Activated CD4-positive, alpha-beta memory T cell treated with anti-CD3 and anti-CD28 coated beads for 36 hours (primary cell): Measurements from ENCODE around the gene CSH1. TPM values are rescaled to one million over a fixed set of nuclear protein-coding genes. Genes with fewer than 3 reads are reported as not detected.

ENCODE experiments used
- CTCF ChIA-PET: fragments of 350-600 bp; sonication (Branson Sonifier 250); formaldehyde crosslinking; loops from one replicate; lab custom pipeline; 2021; ENCODE audit warnings: antibody characterized with exemption, inconsistent platforms; lab: Charles Lee
- POLR2A ChIA-PET: fragments of 350-600 bp; sonication (Branson Sonifier 250); formaldehyde crosslinking; loops from one replicate; lab custom pipeline; 2021; ENCODE audit warnings: antibody characterized with exemption; lab: Charles Lee
- DNase-seq: peaks from one replicate; pipeline ENCODE4 v3.0.0-alpha.2; 2020
- H3K27ac Mint-ChIP-seq: one replicate; pipeline ENCODE4 v1.8.0; 2021; ENCODE audit warnings: mixed read lengths
- H3K27me3 Mint-ChIP-seq: one replicate; pipeline ENCODE4 v1.8.0; 2021; ENCODE audit warnings: mixed read lengths
- H3K36me3 Mint-ChIP-seq: one replicate; pipeline ENCODE4 v1.8.0; 2021; ENCODE audit warnings: mixed read lengths
- H3K4me1 Mint-ChIP-seq: one replicate; pipeline ENCODE4 v1.8.0; 2021; ENCODE audit warnings: low read depth, mixed read lengths
- H3K4me3 Mint-ChIP-seq: one replicate; pipeline ENCODE4 v1.8.0; 2021; ENCODE audit warnings: mild to moderate bottlenecking, mixed read lengths
- H3K9me3 Mint-ChIP-seq: one replicate; pipeline ENCODE4 v1.8.0; 2021; ENCODE audit warnings: mixed read lengths
- intact Hi-C: fragments of 100-400 bp; cut with micrococcal nuclease; formaldehyde crosslinking; loops from one replicate; pipeline ENCODE4 v1.15.1; 2023
- total RNA-seq, 2 experiments: library from RNA; stranded (reverse); gene quantifications; one replicate each; pipeline ENCODE4 v1.2.3, GENCODE V29; 2021

The CSH1 gene
- total RNA-seq, 2 experiments from 2014 or later: not detected

DNA sequence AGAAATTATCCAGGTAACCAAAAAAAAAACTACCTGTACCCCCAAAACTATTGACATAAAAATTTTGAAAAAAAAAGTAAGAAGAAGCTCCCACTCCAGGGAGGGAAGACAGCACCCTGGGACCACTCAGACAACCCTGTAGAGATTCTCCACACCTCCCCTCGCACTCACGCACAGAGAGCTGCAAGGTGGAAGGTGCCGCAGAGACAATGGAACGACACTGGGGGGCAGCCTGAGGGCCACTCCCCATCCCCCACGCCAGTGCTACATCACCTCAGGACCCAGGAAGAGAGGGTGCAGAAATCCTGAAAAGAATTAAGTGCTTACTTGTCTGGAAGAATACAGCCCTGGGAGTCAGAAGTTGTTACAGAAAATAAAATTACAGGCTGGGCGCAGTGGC lies 40.9 kb upstream of the CSH1 start:
- POLR2A ChIA-PET: interaction anchor here (0.6 kb wide), 2 partner anchors 9 to 121 kb away, joined by 3 to 4 read pairs; no protein-coding TSS in a partner anchor
- H3K9me3 Mint-ChIP-seq: no peaks in the 10 kb centered on the region

GRCh38 chr17:63934183-63935112 lies 38.1 kb upstream of the CSH1 start:
- no peak for DNase-seq
- no peak overlapping the region for H3K4me3 Mint-ChIP-seq
- ChIA-PET CTCF (interaction anchor here (0.5 to 2.4 kb wide), 9 partner anchors 12 to 91 kb away, joined by 3 to 10 read pairs (median 6); no protein-coding TSS in a partner anchor), POLR2A (no interaction called here)
- peaks cover 19% of the 10 kb centered on the region for H3K4me1 Mint-ChIP-seq
- H3K27ac Mint-ChIP-seq: no peak overlapping the region
- H3K36me3 Mint-ChIP-seq: peaks cover 2% of the 10 kb centered on the region
- no peaks in the 10 kb centered on the region for H3K9me3 Mint-ChIP-seq
- intact Hi-C loops: loop anchor here (5.0 kb wide), 2 partner anchors 53 to 93 kb away; no protein-coding TSS in a partner anchor
- H3K27me3 Mint-ChIP-seq: no peaks in the 10 kb centered on the region

More for the DNA sequence above, 40.9 kb upstream of the CSH1 start:
- CTCF ChIA-PET: interaction anchor here (1.6 to 2.3 kb wide), 2 partner anchors 9 to 92 kb away, joined by 4 to 6 read pairs; no protein-coding TSS in a partner anchor
- peaks cover 6% of the 10 kb centered on the region for H3K4me1 Mint-ChIP-seq
- H3K27me3 Mint-ChIP-seq: no peaks in the 10 kb centered on the region
- no peaks in the 10 kb centered on the region for H3K36me3 Mint-ChIP-seq
- no peak overlapping the region for H3K27ac Mint-ChIP-seq
- intact Hi-C loops: no loop called here
- H3K4me3 Mint-ChIP-seq: no peak overlapping the region
- DNase-seq: no peak

GRCh38 chr17:63933598-63933997 lies 37.2 kb upstream of the CSH1 start:
- intact Hi-C loops: loop anchor here (5.0 kb wide), 2 partner anchors 54 to 94 kb away; no protein-coding TSS in a partner anchor
- Mint-ChIP-seq H3K4me1 (peaks cover 17% of the 10 kb centered on the region), H3K27ac (no peak overlapping the region), H3K27me3 (no peaks in the 10 kb centered on the region), H3K9me3 (no peaks in the 10 kb centered on the region), H3K36me3 (peaks cover 2% of the 10 kb centered on the region), H3K4me3 (no peak overlapping the region)
- ChIA-PET CTCF (interaction anchor here (1.0 to 3.1 kb wide), 8 partner anchors 13 to 92 kb away, joined by 3 to 18 read pairs (median 7); partner anchors contain the start of gene CSHL1), POLR2A (no interaction called here)
- DNase-seq: no peak

GRCh38 chr17:63932721-63933120 lies 36.3 kb upstream of the CSH1 start:
- no peak for DNase-seq
- POLR2A ChIA-PET: interaction anchor here (0.6 to 2.6 kb wide), 2 partner anchors 14 to 926 kb away, joined by 3 to 11 read pairs; no protein-coding TSS in a partner anchor
- Mint-ChIP-seq H3K4me1 (peaks cover 17% of the 10 kb centered on the region), H3K9me3 (no peaks in the 10 kb centered on the region), H3K36me3 (peaks cover 2% of the 10 kb centered on the region), H3K4me3 (peak overlapping the region; percentile 95), H3K27me3 (no peaks in the 10 kb centered on the region), H3K27ac (peak overlapping the region; percentile 91)
- CTCF ChIA-PET: interaction anchor here (1.2 to 3.1 kb wide), 12 partner anchors 9 to 487 kb away, joined by 3 to 26 read pairs (median 9); partner anchors contain the start of gene CSHL1
- intact Hi-C loops: loop anchor here (1.0 to 5.0 kb wide), 3 partner anchors 14 to 95 kb away; no protein-coding TSS in a partner anchor

DNA sequence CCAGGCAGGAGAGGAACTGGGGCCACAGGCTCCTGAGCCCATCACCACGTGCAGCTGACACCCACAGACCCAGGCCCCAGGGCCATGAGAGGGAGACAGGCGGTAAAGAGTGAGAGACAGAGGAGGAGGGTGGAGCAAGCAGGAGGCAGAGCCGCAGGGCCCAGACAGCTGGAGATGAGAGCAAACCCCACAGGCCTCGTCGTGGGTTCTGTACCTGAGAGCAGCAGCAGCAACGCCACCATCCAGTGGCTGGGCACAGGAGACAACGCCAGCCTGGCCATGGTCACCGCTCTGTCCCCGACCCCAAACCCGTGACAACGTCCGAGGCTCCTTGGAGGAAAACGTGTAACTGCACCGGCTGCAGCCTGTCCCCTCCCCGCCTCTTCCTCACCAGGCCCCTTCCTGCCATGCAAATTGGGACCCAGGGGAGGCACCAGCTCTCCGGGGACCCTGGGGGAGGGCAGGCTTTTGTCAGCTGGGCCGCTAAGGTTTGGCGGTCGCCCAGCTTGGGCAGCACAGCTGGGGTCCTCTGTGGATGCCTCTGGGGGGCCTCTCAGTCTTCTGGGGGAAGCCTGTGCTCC lies 35.7 kb upstream of the CSH1 start, which contains the start of gene CD79B:
CD79B (minus strand) TSS at position 351 of the 581 bp plus-strand sequence; CDS start at position 281, 70 bp downstream.
- peak within 1 kb of the TSS; percentile 91 for H3K27ac Mint-ChIP-seq
- H3K4me3 Mint-ChIP-seq: peak within 1 kb of the TSS; percentile 95

GRCh38 chr17:63930951-63931575 lies 34.7 kb upstream of the CSH1 start:
- peaks cover 17% of the 10 kb centered on the region for H3K4me1 Mint-ChIP-seq
- intact Hi-C loops: loop anchor here (5.0 kb wide), 2 partner anchors 56 to 96 kb away; no protein-coding TSS in a partner anchor
- CTCF ChIA-PET: interaction anchor here (0.6 to 3.1 kb wide), 9 partner anchors 9 to 1804 kb away, joined by 4 to 26 read pairs (median 9); partner anchors contain the start of gene CSHL1

More for the DNA sequence above, 35.7 kb upstream of the CSH1 start, which contains the start of gene CD79B:
- CTCF ChIA-PET: interaction anchor here (0.6 to 3.1 kb wide), 12 partner anchors 8 to 488 kb away, joined by 3 to 26 read pairs (median 9); partner anchors contain the start of genes CSHL1 and GH2
- Mint-ChIP-seq H3K27me3 (no peaks in the 10 kb centered on the region), H3K36me3 (peaks cover 2% of the 10 kb centered on the region), H3K9me3 (no peaks in the 10 kb centered on the region), H3K4me1 (peaks cover 17% of the 10 kb centered on the region)
- POLR2A ChIA-PET: interaction anchor here (0.6 to 2.6 kb wide), 3 partner anchors 15 to 927 kb away, joined by 3 to 11 read pairs (median 3); partner anchors contain the start of gene ICAM2
- intact Hi-C loops: loop anchor here (1.0 to 5.0 kb wide), 3 partner anchors 14 to 95 kb away; no protein-coding TSS in a partner anchor
- peak; percentile 74 for DNase-seq

DNA sequence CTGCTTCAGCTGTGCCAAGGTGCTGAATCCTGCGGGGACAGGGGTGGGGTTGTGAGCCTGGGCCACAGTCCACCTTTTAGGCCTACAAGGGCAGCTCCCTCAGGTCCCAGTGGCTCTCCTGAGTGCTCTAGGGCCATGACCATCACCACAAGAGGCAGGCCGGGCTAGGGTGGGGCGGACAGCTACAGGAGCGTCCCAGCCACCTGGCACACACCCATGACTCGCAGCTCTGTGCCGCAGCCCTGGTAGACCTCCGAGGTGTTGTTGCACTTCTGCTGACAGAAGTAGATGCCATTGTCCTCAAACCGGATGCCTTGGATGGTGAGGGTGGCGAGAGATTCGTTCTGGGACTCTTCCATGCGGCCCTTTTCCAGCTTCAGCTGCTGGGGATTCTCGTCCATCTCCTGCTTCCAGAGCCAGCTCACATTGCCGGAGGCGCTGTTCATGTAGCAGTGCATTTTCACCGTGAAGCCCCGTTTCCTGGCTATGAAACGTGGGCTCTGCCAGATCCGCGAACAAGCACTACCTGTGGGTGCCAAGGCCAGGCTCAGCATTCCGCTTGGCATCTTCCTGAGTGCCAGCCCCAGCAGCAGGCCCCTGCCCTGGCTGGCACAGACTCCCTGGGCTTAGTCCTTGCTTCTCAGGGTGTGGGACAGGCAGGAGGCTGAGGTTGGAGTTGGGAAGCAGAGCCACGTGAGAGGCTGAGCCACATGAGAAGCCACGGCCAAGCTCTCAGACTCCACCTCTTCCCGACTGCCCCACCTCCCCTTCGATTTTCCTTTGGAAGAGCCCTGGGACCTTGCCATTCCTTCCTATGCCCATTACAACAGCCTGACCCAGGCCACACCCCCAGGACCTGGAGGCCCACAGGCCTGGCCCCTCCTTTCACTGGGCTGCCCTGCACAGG lies 33.7 kb upstream of the CSH1 start:
- no peaks in the 10 kb centered on the region for H3K9me3 Mint-ChIP-seq
- DNase-seq: no peak
- CTCF ChIA-PET: interaction anchor here (0.6 to 3.1 kb wide), 6 partner anchors 10 to 404 kb away, joined by 3 to 18 read pairs (median 5); no protein-coding TSS in a partner anchor
- intact Hi-C loops: loop anchor here (5.0 kb wide), 2 partner anchors 57 to 97 kb away; no protein-coding TSS in a partner anchor
- no peaks in the 10 kb centered on the region for H3K27me3 Mint-ChIP-seq
- no peak overlapping the region for H3K4me3 Mint-ChIP-seq
- H3K27ac Mint-ChIP-seq: no peak overlapping the region
- H3K36me3 Mint-ChIP-seq: peaks cover 2% of the 10 kb centered on the region
- POLR2A ChIA-PET: interaction anchor here (0.7 to 2.6 kb wide), 2 partner anchors 17 to 68 kb away, joined by 3 to 11 read pairs; partner anchors contain the start of gene PRR29
- H3K4me1 Mint-ChIP-seq: peaks cover 17% of the 10 kb centered on the region

More at GRCh38 chr17:63930951-63931575, 34.7 kb upstream of the CSH1 start:
- peak; percentile 77 for DNase-seq
- H3K4me3 Mint-ChIP-seq: peak overlapping the region; percentile 95
- no peaks in the 10 kb centered on the region for H3K9me3 Mint-ChIP-seq
- POLR2A ChIA-PET: interaction anchor here (0.7 to 2.6 kb wide), 4 partner anchors 16 to 90 kb away, joined by 3 to 11 read pairs (median 3); partner anchors contain the start of genes ICAM2 and PRR29
- peak overlapping the region; percentile 91 for H3K27ac Mint-ChIP-seq
- H3K27me3 Mint-ChIP-seq: no peaks in the 10 kb centered on the region
- peaks cover 2% of the 10 kb centered on the region for H3K36me3 Mint-ChIP-seq

DNA sequence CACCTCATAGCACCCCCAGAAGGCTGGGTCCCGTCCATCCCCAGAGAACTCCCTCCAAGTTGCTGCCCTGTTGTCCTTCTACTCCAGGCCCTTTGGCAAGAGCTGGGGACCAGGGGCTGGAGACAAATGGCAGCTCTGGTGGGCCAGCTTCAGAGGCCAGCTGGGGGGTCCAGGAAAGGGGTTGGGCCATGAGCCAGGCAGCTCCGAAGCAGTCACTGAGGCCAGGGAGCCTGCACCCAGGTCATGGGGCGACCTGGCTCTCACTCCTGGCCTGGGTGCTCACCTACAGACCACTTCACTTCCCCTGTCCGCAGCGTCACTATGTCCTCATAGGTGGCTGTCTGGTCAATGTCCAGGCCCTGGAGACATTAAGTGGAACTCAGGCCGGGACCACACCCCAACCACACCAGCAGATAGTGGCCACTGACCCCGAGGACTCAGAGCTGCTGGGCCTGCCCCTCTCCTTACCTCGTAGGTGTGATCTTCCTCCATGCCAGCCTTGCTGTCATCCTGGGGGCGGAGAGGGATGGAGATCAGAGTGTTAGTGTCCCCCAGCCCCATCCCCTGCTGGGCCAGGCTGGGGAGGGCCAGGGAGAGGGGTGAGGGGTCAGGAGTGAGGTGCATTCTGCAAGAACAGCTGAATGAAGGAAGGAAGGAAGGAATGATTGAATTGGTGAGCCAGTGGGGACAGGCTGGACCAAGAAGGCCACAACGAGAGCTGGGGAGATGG lies 32.8 kb upstream of the CSH1 start:
- Mint-ChIP-seq H3K36me3 (peaks cover 2% of the 10 kb centered on the region), H3K4me3 (no peak overlapping the region), H3K4me1 (peaks cover 17% of the 10 kb centered on the region), H3K27ac (no peak overlapping the region), H3K9me3 (no peaks in the 10 kb centered on the region), H3K27me3 (no peaks in the 10 kb centered on the region)
- intact Hi-C loops: no loop called here
- POLR2A ChIA-PET: no interaction called here
- CTCF ChIA-PET: interaction anchor here (0.9 to 2.0 kb wide), 7 partner anchors 9 to 205 kb away, joined by 3 to 8 read pairs (median 5); no protein-coding TSS in a partner anchor
- no peak for DNase-seq

- POLR2A ChIA-PET: interaction anchor here (0.6 kb wide), 1 partner anchor 9 kb away, joined by 3 read pairs; no protein-coding TSS in a partner anchor
- peaks cover 17% of the 10 kb centered on the region for H3K4me1 Mint-ChIP-seq
Observed at GRCh38 chr17:63928172-63928666, 31.8 kb upstream of the CSH1 start.

More at GRCh38 chr17:63928172-63928666, 31.8 kb upstream of the CSH1 start:
- Mint-ChIP-seq H3K27me3 (no peaks in the 10 kb centered on the region), H3K9me3 (no peaks in the 10 kb centered on the region), H3K27ac (no peak overlapping the region), H3K4me3 (no peak overlapping the region), H3K36me3 (peaks cover 2% of the 10 kb centered on the region)
- no peak for DNase-seq
- intact Hi-C loops: no loop called here
- CTCF ChIA-PET: interaction anchor here (0.9 to 2.0 kb wide), 5 partner anchors 18 to 205 kb away, joined by 3 to 6 read pairs (median 5); no protein-coding TSS in a partner anchor
